Inflammatory macrophage treated with lipopolysaccharide for 4 hours (primary cell): Measurements from ENCODE around the gene GMDS.

Experiments used
- DNase-seq: peaks from one replicate; pipeline ENCODE4 v3.0.0-alpha.2; 2020

Gene GMDS

DNA sequence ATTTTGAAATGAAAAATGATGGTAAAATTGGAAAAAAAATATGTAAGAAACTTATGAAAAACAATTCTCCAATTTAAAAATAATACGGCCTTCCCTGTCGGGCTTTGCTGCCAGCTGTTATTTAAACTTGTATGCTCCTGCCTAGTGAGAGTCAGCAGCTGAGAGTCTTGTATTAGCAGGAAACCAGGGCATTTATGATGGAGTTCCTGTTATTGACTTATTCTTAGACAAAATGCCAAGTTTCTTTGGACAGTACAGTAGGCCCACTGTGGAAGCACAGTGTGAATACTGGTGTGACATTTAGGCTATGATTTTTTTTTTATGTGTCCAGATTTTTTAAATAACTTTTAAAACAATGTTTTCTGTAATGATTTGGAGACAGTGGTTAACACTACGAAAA lies 42.1 kb downstream of the GMDS start:
- DNase-seq: no peak

DNA sequence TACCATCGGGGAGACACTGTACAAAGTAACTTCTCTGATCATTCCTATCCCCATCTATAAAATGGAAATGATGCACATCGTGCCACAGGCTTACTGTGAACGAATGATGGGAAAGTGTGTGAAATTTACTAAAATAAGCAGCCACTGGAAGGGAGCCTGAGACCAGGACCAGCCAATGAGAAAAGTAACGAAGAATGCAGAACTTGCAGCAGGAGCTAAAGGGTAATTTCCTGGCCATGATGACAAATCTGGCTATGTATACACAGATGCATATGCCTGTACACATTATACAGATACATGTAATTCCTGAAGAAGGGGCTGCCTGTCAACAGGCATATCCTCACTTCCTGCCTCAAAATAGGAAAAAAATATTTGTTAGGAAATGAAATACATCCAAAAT lies 47.4 kb downstream of the GMDS start:
- no peak for DNase-seq

DNA sequence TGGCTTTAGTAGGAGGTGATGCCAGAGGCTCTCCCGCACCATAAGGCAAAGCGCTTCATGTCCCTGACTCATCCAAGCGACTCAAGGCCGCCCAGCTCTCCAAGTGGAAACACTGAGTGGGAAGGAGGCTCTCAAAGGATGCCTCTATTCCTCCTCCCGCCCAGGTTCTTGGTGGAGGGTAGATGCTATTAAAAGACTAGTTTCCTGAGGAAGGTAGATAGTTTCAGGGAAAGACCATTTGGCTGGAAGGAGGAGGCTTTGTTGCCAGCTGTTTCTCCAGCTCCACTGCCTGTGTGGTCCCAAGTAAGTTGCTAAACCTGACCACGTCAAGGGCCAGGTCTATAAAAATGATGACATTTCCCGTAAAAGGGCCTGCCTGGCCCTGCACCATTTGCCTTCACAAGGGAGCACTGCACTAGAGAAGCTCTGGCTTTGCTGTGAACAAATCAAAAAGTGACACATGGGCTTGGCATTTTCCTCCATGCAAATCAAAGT lies 48.2 kb downstream of the GMDS start:
- DNase-seq: peak; percentile 10

DNA sequence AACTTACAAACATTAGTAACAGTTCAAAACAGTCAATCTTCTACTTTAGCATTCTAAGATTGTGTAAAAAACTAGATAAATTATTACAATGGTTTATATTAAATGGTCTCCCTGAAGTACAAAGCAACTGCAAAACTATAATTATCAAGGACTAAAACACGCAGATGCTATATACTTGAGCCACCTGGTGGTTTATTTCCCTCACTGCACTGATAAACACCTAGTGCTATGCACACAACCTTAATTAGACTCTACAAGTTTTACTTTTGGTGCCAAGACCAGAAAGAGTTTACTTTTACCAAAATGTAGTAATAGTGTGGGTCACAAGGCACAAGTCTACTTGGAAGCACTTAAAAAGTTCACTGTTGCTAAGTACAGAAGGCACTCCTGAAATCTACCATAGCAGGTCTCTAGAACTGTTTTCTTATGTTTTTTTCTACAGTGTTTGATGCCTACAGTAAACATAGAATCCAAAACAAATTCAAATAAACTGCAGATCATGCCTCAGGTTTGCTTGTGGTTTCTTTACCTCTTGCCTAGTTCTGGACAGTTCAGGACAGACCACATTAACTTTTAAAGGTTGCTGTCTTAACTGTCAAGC lies 49.2 kb downstream of the GMDS start:
- DNase-seq: peak; percentile 46

DNA sequence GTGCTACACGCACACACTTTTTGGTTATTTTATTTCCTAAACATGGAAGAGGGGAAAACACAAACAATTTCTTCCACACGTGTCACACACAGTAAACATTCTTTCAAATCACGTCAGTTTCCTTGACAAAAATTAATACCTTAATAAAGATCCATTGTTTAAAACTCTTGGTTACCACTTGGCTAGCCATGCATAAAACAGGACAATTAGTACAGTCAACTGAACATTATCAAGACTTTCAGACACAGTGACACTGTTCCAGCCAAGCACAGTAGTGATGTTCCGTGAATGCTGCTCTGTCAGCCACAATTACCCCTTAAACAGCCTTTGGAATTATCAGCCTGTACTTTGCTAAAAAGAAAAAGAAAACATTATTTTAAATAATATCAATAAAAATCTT lies 50.8 kb downstream of the GMDS start:
- DNase-seq: no peak

DNA sequence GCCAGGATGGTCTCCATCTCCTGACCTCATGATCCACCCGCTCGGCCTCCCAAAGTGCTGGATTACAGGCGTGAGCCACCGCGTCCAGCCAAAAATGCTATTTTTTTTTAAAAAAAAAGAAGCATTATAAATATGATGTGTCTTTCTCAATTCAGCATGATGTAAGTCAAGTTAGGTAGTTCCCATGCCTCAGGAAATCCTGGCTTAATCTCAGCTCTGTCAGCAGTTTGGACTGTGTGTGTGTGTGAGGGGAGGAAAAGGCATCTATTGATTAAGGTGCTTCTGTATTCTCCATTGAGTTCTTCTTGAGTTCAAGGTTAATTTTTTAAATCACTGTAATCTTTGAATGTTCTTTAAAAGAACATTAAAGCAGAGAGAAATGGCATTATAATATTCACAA lies 51.5 kb downstream of the GMDS start:
- DNase-seq: no peak

DNA sequence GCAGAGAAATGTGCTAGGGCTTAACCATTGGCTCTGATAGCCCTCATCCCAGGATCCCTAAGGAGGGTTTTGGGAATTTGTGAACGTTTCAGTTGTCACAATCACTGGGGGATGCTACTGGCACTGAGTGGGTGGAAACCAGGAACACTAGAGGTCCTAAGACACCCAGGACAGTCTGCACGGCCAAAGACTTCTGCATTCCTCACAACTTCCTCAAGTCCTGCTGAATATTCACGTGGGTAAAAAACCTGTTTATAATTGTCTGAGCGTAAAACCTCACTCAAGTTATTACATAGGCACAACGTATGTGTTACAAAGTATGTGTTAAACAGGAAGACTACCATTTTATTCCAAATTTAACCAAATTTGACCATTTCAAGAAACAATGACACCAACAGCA lies 52.4 kb downstream of the GMDS start:
- peak; percentile 47 for DNase-seq

DNA sequence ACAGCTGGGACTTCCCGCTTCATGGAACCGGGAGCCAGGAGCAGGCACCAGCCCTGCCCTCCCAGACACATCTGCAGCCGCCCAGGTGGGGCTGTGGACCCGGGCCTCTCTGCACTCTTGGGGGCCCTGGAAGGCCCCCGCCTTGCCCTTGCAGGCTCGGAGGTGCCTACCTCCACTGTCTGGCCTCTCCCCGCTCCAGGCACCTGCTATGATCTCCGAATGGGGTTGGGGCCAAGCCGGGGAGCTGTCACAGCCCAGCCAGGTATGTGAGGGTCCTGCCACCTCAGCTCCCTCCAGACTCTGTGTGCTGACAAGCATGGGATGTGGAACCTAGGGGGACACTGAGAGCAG lies 54.0 kb downstream of the GMDS start:
- DNase-seq: no peak

DNA sequence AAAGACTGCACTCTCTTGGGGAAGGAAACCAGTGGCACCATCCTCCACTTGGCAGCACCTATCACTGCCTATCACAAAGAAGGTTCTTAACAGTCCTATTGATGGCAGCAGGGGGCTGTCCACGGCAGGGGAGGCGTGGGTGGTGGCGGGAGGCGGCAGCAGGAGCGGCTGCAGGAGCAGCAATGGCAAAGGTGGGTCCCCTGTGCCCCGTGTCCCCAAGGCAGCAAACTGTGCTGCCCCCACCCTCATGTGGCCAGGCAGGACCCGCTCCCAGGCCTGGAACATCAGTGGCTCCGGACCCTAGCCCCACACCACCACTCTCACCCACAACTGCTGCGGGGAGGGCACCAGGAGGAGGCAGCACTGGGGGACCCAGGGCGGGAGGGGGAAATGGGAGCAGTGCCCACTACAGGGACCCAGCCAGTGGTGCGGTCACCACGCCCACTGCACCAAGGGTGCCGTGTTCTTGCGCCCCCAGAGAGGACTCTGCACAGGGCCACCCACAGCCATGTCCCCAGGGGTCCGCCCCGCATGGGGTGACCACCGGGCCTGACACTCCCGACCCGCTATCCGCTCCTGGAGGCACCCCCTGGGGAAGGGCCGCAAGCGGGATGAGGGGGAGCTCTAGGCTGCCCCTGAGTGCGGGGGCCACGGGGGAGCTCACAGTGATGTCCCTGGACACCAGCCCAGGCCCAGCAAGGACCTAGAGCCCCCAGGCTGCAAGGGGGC lies 54.6 kb downstream of the GMDS start:
- no peak for DNase-seq

DNA sequence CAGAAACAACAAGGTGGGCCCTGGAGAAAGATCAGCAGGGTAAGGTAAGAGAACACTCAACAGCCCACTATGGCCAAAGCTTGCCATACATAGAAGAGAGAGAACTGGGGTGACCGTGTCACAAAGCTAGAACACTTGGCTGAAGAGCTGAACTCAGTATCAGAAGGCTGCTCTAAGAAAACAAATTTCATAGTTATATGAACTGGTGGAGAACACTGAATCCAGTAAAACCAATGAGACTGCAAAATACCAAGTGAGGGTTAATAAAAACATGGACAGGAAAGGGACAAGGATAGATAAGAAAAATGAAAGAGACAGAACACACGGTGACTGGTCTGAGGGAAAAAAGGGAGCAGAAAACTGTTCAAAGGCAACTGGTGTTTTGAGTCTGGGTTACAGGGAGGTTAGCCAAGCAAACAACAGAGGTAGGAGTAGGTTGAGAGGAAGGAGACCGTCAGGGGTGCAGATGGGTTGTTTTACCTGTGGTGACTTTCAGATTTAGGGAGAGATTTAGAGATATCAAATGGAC lies 56.5 kb downstream of the GMDS start:
- DNase-seq: no peak

DNA sequence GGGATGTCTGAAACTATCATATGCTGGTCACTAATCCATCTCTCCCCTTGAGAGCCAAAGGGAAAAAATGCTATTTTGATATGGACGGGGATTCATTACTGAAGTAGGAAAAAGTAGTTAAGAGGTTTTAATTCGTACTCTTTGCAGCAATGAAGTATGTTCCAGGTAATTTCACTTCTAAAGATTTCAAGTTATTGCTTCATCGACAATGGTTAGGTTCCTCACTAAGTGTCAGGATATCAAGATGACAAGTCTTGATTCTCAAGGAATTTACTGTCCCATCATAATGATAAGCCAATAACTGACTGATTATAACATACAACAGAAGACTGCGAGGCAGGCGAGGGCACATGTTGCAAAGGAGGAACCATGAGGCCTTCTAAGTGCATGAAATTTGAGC lies 57.0 kb downstream of the GMDS start:
- DNase-seq: no peak

DNA sequence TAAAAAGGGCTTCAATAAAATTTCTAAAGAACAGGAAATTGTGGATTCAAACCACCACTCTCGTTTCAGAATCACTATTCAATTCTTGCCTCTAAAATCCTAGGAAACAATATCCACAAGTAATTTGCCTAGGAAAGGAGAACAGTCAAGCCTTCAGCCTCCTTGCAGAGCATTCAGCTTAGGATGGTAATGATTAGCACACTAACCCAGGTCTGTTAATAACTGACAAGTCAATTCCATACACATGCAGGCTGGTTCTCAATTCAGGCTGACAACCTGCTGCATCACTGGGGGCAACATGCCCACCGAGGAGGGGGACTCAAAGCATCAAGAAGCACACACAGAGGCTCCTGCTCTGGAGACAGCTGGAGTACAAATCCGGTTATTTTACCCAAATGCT lies 57.6 kb downstream of the GMDS start:
- DNase-seq: no peak

DNA sequence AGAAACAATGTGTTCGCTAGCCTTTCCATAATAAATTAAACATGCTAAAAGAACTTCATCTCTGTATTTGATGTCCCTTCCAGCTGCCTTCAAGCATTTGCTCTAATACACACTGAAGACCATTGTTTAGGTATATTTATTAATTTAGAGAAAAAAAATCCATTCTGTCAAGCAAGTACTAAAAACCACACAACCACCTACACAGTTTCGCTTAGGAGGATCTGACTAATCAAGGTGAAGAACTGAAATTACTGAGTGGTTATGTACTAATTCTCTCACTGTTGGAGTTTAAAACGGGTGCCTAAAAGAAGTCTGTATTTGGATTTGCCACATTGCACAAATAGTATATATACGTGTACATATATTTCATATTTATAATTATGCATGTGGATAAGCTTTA lies 58.9 kb downstream of the GMDS start:
- no peak for DNase-seq

DNA sequence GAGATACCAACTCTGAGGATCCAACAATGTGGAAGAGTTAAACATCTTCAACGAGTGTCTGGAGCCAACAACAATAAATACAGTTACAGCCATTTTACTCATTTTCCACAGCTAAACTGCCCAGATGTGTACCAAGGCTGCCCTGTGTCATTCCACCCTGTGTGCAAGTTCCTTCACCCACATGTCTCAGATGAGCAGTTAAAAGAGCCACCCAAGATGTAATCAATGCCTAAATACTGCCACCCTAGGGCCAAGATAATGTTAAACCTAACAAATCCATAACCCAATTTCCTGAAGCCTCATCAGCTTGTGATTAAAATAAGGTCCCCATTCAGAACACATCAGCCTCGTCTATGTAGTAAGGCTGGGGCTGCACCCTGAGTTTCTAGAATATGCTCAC lies 59.9 kb downstream of the GMDS start:
- no peak for DNase-seq

DNA sequence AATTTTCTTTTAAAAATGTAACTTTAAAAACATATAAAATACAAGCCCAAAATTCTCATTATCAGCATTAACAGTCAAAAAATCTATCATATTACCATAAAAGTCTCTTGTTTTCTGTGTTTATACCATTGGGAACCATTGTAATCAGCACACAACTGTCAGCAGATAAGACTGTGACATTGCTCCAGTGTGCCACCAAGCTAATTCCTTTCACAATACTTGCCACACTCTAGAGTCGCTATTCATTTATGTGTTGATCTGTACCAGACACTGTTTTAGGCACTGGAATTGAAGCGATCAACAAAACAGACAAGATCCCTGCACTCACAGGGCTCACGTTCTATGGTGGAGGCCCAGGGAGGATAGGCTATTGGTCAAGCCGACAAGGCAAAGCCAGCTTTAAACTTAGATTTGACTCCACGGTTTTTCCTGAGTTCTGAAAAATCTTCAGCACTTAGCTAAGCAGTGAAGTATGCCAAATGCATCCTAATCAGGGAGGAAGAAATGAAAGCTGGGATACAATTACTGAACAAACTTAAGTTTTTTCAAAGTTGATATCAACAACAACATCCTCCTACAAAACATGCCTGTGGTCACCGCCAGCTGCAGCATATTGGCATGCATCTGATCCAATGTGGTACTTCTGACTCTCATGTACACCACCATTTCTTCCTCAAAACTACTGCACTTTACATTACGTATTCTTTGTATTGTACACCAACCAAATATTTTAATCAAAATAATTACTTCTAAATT lies 60.5 kb downstream of the GMDS start:
- no peak for DNase-seq

DNA sequence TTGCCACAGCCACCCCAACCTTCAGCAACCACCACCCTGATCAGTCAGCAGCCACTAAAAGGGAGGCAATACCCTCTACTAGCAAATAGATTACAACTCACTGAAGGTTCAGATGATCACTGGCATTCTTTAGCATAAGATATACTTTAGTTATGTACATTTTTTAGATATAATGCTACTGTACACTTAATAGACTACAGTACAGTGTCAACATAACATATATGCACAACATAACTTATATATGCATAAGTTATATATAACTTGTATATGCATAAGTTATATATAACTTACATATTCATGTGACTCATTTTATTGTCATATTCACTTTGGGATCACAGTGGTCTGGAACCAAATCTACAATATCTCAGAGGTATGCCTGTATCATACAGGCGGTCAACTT lies 61.7 kb downstream of the GMDS start:
- DNase-seq: no peak

DNA sequence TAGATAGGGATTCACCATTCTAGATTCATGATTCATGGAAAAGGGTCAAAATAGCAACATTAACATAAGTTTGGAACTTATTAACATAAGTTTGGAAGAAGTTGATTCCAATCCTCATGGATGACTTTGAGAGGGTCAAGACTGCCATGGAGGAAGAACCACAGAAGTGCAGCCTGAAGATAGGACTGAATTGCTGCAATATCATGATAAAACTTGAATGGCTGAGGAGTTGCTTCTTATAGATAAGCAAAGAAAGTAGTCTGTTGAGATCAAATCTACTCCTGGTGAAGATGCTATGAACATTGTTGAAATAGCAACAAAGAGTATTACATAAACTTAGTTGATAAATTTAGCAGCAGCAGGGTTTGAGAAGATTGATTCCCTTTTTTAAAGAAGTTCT lies 62.2 kb downstream of the GMDS start:
- DNase-seq: no peak

DNA sequence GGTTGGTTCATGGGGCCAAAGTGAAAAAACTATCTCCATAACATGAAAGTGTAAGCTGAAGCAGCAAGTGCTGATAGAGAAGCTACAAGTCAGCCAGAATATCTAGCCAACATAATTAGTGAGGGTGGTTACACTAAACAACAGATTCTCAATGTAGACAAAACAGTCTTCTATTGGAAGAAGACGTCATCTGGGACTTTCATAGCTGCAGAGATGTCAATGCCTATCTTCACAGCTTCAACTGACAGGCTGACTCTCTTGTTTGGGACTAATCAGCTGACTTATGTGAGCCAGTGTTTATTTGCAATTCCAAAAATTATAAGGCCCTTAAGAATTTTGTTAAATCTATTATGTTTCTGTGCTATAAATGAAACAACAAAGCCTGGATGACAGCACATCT lies 63.2 kb downstream of the GMDS start:
- no peak for DNase-seq

DNA sequence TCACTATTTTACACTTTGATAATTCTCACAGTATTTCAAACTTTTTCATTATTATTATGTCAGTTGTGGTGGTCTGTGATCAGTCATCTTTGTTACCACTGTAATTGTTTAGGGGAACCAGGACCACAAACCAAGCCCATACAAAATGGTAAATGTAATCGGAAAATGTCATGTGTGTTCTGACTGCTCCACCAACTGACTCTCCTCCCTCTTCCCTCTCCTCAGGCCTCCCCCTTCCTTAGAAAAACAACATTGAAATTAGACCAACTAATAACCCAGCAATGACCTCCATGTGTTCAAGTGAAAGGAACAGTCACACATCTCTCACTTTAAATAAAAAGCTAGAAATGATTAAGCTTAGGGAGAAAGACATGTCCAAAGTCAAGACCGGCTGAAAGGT lies 63.8 kb downstream of the GMDS start:
- DNase-seq: no peak

DNA sequence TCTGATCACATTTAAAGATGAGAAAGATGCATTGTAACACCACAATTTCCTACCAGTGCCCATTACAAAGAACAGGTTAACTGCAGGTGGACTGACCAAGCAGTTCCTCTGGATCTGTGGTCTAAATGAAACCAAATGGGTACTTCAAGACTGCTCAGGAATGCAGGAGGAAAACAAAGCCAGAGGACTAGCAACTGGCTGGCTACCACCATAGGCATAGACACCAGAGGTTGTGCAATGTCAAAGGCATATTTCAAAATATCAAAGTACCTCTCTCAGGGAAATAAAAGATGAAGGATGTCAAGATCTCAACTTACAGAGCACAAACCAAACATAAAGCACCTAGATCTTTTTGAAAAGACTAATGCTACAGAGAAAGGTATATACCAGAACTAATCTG lies 65.5 kb downstream of the GMDS start:
- DNase-seq: no peak

DNA sequence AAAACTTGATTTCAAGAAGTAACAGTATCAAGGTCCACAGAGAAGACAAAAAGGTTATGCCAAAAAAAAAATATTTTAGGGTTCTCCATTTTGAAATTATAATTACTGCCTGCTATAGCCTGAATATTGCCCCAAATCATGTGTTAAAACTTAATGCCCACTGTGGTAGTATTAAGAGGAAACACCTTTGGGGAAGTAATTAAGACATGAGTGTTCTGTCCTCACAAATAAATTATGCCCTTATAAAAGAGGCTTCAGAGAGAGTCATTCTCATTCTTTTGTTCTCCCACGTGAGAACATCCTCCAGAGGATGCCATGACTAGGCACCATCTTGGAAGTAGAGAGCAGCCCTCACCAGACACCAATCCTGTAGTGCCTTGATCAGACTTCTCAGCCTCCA lies 66.2 kb downstream of the GMDS start:
- no peak for DNase-seq

DNA sequence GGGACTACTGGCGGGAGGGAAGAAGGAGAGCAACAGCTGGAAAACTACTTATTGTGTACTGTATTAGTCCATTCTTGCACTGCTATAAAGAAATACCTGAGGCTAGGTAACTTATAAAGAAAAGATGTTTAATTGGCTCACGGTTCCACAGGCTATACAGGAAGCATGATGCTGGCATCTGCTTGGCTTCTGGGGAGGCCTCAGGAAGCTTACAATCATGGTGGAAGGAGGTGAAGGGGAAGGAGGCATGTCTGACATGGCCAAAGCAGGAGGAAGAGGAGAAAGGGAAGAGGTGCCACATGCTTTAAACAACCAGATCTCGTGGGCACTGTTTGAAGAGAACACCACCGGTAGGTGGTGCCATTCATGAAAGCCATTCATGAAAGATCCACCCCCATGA lies 67.3 kb downstream of the GMDS start:
- no peak for DNase-seq

DNA sequence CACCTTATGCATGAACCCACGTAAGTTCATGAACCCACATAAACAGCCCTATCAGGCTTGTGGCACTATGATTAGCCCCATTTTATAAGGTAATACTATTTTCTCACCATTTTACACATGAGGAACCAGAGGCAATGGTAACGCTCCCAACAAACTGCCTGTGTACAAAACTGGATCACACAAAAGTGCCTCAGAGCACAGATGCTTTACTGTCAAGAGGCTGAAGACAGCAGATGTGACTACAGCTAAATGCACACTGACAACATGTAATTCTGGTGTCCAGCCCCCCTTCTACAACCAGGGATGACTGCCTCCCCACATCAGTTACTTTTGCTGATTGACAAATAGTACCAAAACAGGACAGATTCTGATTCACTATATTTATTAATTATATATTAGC lies 69.6 kb downstream of the GMDS start:
- DNase-seq: no peak
